H9 (cell line): ENCODE data around the gene C2CD4A. TPM values are rescaled to one million over a fixed set of nuclear protein-coding genes. Genes with fewer than 3 reads are reported as not detected.

ENCODE experiments used
- DNase-seq: peaks from one replicate; pipeline ENCODE4 v3.0.0-alpha.2; 2017
- H2AFZ ChIP-seq: one replicate; pipeline ENCODE4 v1.6.1; 2013; ENCODE audit warnings: mild to moderate bottlenecking, low read length, control low read depth, moderate library complexity
- H2AK5ac ChIP-seq: 2 replicates; pipeline ENCODE4 v1.6.1; 2013; ENCODE audit warnings: low read length, control low read depth, mixed read lengths; ENCODE audit not compliant: insufficient read length
- H2BK120ac ChIP-seq: one replicate; pipeline ENCODE4 v1.6.1; 2013; ENCODE audit warnings: low read depth, mild to moderate bottlenecking, low read length, control low read depth, inconsistent platforms; ENCODE audit not compliant: poor library complexity, severe bottlenecking
- H2BK12ac ChIP-seq: 2 replicates; pipeline ENCODE4 v1.6.1; 2013; ENCODE audit warnings: low read length, control low read depth, mixed read lengths, low read depth; ENCODE audit not compliant: insufficient read length
- H2BK15ac ChIP-seq: 2 replicates; pipeline ENCODE4 v1.6.1; 2013; ENCODE audit warnings: low read depth, low read length, control low read depth
- H2BK20ac ChIP-seq: one replicate; pipeline ENCODE4 v1.6.1; 2013; ENCODE audit warnings: low read depth, mild to moderate bottlenecking, low read length, control low read depth, inconsistent platforms; ENCODE audit not compliant: poor library complexity, severe bottlenecking
- H2BK5ac ChIP-seq: 2 replicates; pipeline ENCODE4 v1.6.1; 2013; ENCODE audit warnings: low read length, control low read depth, mixed read lengths; ENCODE audit not compliant: insufficient read length
- H3K14ac ChIP-seq: 2 replicates; pipeline ENCODE4 v1.6.1; 2013; ENCODE audit warnings: low read length, control low read depth; ENCODE audit not compliant: insufficient read depth
- H3K18ac ChIP-seq: 2 replicates; pipeline ENCODE4 v1.6.1; 2013; ENCODE audit warnings: low read depth, mild to moderate bottlenecking, mixed read lengths, low read length, control low read depth; ENCODE audit not compliant: insufficient read length
- H3K23ac ChIP-seq: 2 replicates; pipeline ENCODE4 v1.6.1; 2013; ENCODE audit warnings: low read length, control low read depth, mixed read lengths, low read depth; ENCODE audit not compliant: insufficient read length
- H3K23me2 ChIP-seq: 2 replicates; pipeline ENCODE4 v1.6.1; 2013; ENCODE audit warnings: low read depth, mild to moderate bottlenecking, mixed read lengths, low read length, control low read depth; ENCODE audit not compliant: insufficient read length, poor library complexity, severe bottlenecking
- H3K27ac ChIP-seq: 2 replicates; pipeline ENCODE4 v1.5.1; 2013; ENCODE audit warnings: low read length, control low read depth, mixed read lengths, low read depth; ENCODE audit not compliant: insufficient read length
- H3K27me3 ChIP-seq: 2 replicates; pipeline ENCODE4 v1.6.1; 2013; ENCODE audit warnings: low read length, control low read depth, inconsistent platforms; ENCODE audit not compliant: insufficient read depth
- H3K4ac ChIP-seq: 2 replicates; pipeline ENCODE4 v1.6.1; 2013; ENCODE audit warnings: low read depth, mild to moderate bottlenecking, control low read depth, inconsistent platforms, low read length, moderate library complexity
- H3K4me1 ChIP-seq: 2 replicates; pipeline ENCODE4 v1.6.1; 2013; ENCODE audit warnings: low read length, control low read depth, inconsistent platforms; ENCODE audit not compliant: insufficient read depth
- H3K4me2 ChIP-seq: 2 replicates; pipeline ENCODE4 v1.6.1; 2013; ENCODE audit warnings: low read length, control low read depth, mixed read lengths; ENCODE audit not compliant: insufficient read length, insufficient read depth
- H3K56ac ChIP-seq: 2 replicates; pipeline ENCODE4 v1.6.1; 2013; ENCODE audit warnings: low read depth, mild to moderate bottlenecking, mixed read lengths, low read length, control low read depth; ENCODE audit not compliant: insufficient read length
- H3K79me1 ChIP-seq: 2 replicates; pipeline ENCODE4 v1.6.1; 2013; ENCODE audit warnings: low read depth, mild to moderate bottlenecking, moderate library complexity, low read length, control low read depth, inconsistent platforms; ENCODE audit not compliant: insufficient read depth, poor library complexity, severe bottlenecking
- H3K79me2 ChIP-seq: 2 replicates; pipeline ENCODE4 v1.6.1; 2013; ENCODE audit warnings: low read length, control low read depth, inconsistent platforms; ENCODE audit not compliant: insufficient read depth
- H3K9ac ChIP-seq: 2 replicates; pipeline ENCODE4 v1.6.1; 2013; ENCODE audit warnings: low read length, control low read depth, mixed read lengths; ENCODE audit not compliant: insufficient read length; ENCODE audit errors: extremely low read depth
- H3K9me3 ChIP-seq: one replicate; pipeline ENCODE4 v1.6.1; 2013; ENCODE audit warnings: low read depth, low read length, inconsistent platforms; ENCODE audit not compliant: control insufficient read depth
- H3T11ph ChIP-seq: one replicate; pipeline ENCODE4 v1.6.1; 2013; ENCODE audit warnings: mild to moderate bottlenecking, low read length, control low read depth, inconsistent platforms
- H4K20me1 ChIP-seq: one replicate; pipeline ENCODE4 v1.6.1; 2013; ENCODE audit not compliant: control insufficient read depth, insufficient read length, insufficient read depth
- H4K5ac ChIP-seq: 2 replicates; pipeline ENCODE4 v1.6.1; 2013; ENCODE audit warnings: low read depth, mild to moderate bottlenecking, mixed read lengths, low read length, control low read depth; ENCODE audit not compliant: insufficient read length
- H4K8ac ChIP-seq: replicated peaks from 2 replicates; pipeline ENCODE4 v1.6.1; 2013; ENCODE audit warnings: low read length, control low read depth, mixed read lengths, low read depth; ENCODE audit not compliant: insufficient read length
- H4K91ac ChIP-seq: 2 replicates; pipeline ENCODE4 v1.6.1; 2013; ENCODE audit warnings: low read depth, mild to moderate bottlenecking, moderate library complexity, mixed read lengths, low read length, control low read depth; ENCODE audit not compliant: insufficient read length
- H3K27ac Mint-ChIP-seq, 3 experiments: 2 replicates in 2 of 3; 3 replicates in 1 of 3; pipeline ENCODE4 v1.8.0; 2020 to 2021; ENCODE audit warnings: mixed read lengths in 3 of 3, mild to moderate bottlenecking in 1 of 3, moderate library complexity in 1 of 3
- H3K27me3 Mint-ChIP-seq: 2 replicates; pipeline ENCODE4 v1.8.0; 2021; ENCODE audit warnings: low read depth, mild to moderate bottlenecking, moderate library complexity, mixed read lengths
- H3K36me3 Mint-ChIP-seq, 3 experiments: 2 replicates in 2 of 3; 3 replicates in 1 of 3; pipeline ENCODE4 v1.8.0; 2020 to 2021; ENCODE audit warnings: low read depth in 3 of 3, mixed read lengths in 3 of 3; ENCODE audit not compliant: insufficient read depth in 1 of 3
- H3K4me1 Mint-ChIP-seq, 2 experiments: 2 replicates each; pipeline ENCODE4 v1.8.0; 2020; ENCODE audit warnings: mixed read lengths in 2 of 2
- H3K4me3 Mint-ChIP-seq, 2 experiments: 2 replicates in 1 of 2; 3 replicates in 1 of 2; pipeline ENCODE4 v1.8.0; 2020 to 2021; ENCODE audit warnings: mild to moderate bottlenecking in 2 of 2, mixed read lengths in 2 of 2, moderate library complexity in 1 of 2
- H3K9me3 Mint-ChIP-seq, 2 experiments: 2 replicates in 1 of 2; 3 replicates in 1 of 2; pipeline ENCODE4 v1.8.0; 2020; ENCODE audit warnings: mild to moderate bottlenecking in 2 of 2, mixed read lengths in 2 of 2, moderate library complexity in 1 of 2
- CTCF ChIP-seq: fragments of 200-600 bp; sonication (generic); conservative IDR thresholded peaks from 3 replicates; pipeline ENCODE4 v1.8.0; 2021; ENCODE audit warnings: antibody characterized with exemption, mild to moderate bottlenecking
- WGBS: extraction: QIAGEN DNeasy Blood & Tissue Kit; methylation state at CpG from one replicate; pipeline ENCODE4 v1.1.7; 2013; ENCODE audit warnings: missing lambda C conversion rate, low lambda C conversion rate, mixed read lengths; ENCODE audit not compliant: insufficient read length; ENCODE audit errors: extremely low coverage; 5-methylcytosine and 5-hydroxymethylcytosine counted together
- total RNA-seq: library from RNA; stranded (reverse); gene quantifications from 2 replicates; pipeline ENCODE4 v1.2.1, GENCODE V29; 2021

Gene C2CD4A
- total RNA-seq, 1 experiment from 2014 or later = not detected

- peak within 1 kb of the TSS; percentile 40 for H2AFZ ChIP-seq
- no peak within 1 kb of the TSS for H3K18ac ChIP-seq
- H4K5ac ChIP-seq = no peak within 1 kb of the TSS
- no peak within 1 kb of the TSS for H2BK20ac ChIP-seq
- TF ChIP-seq CTCF = peak; percentile 79
- no peaks in the 10 kb centered on the region for H3K36me3 Mint-ChIP-seq
- no peak within 1 kb of the TSS for H4K91ac ChIP-seq
- no peak within 1 kb of the TSS for H4K8ac ChIP-seq
- no peak within 1 kb of the TSS for H2AK5ac ChIP-seq
- WGBS = no CpG with 5 or more reads among the region's 73 CpGs
- H2BK5ac ChIP-seq = no peak within 1 kb of the TSS
- H3K14ac ChIP-seq = no peak within 1 kb of the TSS
- H3K4me3 Mint-ChIP-seq = peak within 1 kb of the TSS; percentile 84 to 87
- H3K23ac ChIP-seq = no peak within 1 kb of the TSS
- no peak within 1 kb of the TSS for H2BK15ac ChIP-seq
- no peaks in the 10 kb centered on the region for H3K79me1 ChIP-seq
- H3T11ph ChIP-seq = no peak within 1 kb of the TSS
- H3K27ac ChIP-seq = no peak within 1 kb of the TSS
- no peaks in the 10 kb centered on the region for H3K4me1 ChIP-seq
- H3K9me3 ChIP-seq = no peaks in the 10 kb centered on the region
- H3K9me3 Mint-ChIP-seq = no peaks in the 10 kb centered on the region
- H3K27ac Mint-ChIP-seq = peak within 1 kb of the TSS in 1 of 3 experiments; percentile 88; a peak in 2 of 7 replicates
- H2BK12ac ChIP-seq = no peak within 1 kb of the TSS
- H3K23me2 ChIP-seq = peaks cover 5% of the 10 kb centered on the region
- peak within 1 kb of the TSS; percentile 68 for H3K4me2 ChIP-seq
- DNase-seq = peak; percentile 95
- H3K4ac ChIP-seq = no peak within 1 kb of the TSS
- peaks cover 4 to 10% of the 10 kb centered on the region in 2 experiments for H3K4me1 Mint-ChIP-seq
- no peak within 1 kb of the TSS for H2BK120ac ChIP-seq
- H3K27me3 ChIP-seq = no peaks in the 10 kb centered on the region; the same call in 1 of the 2 replicates
- no peaks in the 10 kb centered on the region for H4K20me1 ChIP-seq
- no peaks in the 10 kb centered on the region for H3K79me2 ChIP-seq
- peak within 1 kb of the TSS; percentile 17 for H3K9ac ChIP-seq
- H3K56ac ChIP-seq = no peak within 1 kb of the TSS
- peaks cover 54% of the 10 kb centered on the region for H3K27me3 Mint-ChIP-seq
Observed at GRCh38 chr15:62060113-62060895, 6.5 kb upstream of the C2CD4A start, which contains the start of gene VPS13C. TSS of gene VPS13C (minus strand) at chr15:62060447. CDS start at chr15:62060374, 73 bp downstream.
